ENCODE data around the gene PTPRO.

PTPRO gene

DNA sequence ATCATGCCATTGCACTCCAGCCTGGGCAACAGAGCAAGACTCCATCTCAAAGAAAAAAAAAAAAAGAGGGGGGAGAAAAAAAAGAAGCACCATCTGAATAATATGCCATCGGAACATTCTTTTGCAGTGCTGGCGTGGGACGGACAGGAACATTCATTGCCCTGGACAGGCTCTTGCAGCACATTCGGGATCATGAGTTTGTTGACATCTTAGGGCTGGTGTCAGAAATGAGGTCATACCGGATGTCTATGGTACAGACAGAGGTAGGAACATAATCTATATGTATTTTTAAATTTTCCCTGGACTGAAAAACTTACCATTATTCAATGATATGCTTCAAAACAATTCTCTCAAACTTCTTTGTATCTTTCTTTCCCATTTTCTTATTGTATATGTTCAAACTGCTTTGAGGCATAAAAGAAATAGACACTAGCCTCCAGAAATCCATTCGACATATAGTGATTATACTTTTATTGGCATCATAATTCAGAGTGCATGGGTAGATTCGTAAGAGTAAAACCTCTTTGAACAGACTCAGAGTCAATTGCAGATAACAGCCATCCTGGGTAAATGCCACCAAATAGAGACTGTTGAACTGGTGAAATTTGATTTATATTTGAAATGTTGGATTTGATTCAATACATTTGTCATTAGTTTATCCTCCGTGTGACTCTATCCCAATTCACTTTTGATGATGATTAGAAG, 267.2 kb downstream of the PTPRO start:
- DNase-seq (ENCODE audit: insufficient read length, low spot score) = no peak
- TF ChIP-seq, protein P1, sequence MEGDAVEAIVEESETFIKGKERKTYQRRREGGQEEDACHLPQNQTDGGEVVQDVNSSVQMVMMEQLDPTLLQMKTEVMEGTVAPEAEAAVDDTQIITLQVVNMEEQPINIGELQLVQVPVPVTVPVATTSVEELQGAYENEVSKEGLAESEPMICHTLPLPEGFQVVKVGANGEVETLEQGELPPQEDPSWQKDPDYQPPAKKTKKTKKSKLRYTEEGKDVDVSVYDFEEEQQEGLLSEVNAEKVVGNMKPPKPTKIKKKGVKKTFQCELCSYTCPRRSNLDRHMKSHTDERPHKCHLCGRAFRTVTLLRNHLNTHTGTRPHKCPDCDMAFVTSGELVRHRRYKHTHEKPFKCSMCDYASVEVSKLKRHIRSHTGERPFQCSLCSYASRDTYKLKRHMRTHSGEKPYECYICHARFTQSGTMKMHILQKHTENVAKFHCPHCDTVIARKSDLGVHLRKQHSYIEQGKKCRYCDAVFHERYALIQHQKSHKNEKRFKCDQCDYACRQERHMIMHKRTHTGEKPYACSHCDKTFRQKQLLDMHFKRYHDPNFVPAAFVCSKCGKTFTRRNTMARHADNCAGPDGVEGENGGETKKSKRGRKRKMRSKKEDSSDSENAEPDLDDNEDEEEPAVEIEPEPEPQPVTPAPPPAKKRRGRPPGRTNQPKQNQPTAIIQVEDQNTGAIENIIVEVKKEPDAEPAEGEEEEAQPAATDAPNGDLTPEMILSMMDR (IDR thresholded peaks at IDR 0.05; ENCODE audit: insufficient read depth, missing control alignments) = no peak
- no peak for FAIRE-seq

- peak; percentile 95 for FAIRE-seq
- TF ChIP-seq, protein P1 (IDR thresholded peaks at IDR 0.05; ENCODE audit: insufficient read depth, missing control alignments) = peak; percentile 93
- peak; percentile 41 for DNase-seq (ENCODE audit: insufficient read length, low spot score)
Observed at GRCh38 chr12:15590180-15590826, 268.0 kb downstream of the PTPRO start.

DNA sequence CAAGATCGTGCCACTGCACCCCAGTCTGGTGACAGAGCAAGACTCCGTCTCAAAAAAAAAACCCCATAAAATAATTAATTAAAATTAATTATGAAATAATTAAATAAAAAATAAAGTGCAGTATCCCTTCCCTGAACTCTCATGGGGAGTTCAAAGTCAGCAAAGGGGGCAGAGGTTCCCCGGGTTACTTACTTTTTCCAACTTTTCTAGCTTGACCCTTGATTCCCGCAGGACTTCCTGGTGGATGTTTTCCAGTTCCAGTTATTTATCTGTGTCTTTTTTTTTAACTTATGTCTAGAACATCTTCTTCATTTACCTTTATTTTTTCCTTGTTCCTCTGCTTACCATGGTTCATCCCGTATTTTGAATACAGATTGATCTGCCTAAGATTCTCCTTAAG, 269.5 kb downstream of the PTPRO start:
- TF ChIP-seq, protein P1 (IDR thresholded peaks at IDR 0.05; ENCODE audit: insufficient read depth, missing control alignments) = no peak
- DNase-seq (ENCODE audit: insufficient read length, low spot score) = no peak
- FAIRE-seq = no peak

DNA sequence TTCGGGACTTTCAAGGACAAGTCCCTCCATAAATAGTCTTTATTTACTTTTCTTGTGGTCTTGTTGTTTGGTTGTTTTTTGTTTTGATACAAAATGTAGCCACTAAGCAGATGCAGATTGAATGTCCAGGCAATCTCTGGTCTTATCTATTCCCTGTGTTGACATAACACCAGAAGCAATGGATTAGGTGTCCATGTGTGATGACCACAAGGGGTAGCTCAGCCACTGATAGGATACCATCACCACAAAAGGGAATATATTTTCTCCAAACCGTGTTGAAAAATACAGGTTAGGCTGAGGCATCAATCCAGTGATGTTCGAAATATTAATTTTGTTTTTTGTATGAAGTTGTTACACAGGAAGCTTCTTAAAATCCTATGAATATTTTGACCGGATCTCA, 270.6 kb downstream of the PTPRO start:
- FAIRE-seq (no peak), DNase-seq (ENCODE audit: insufficient read length, low spot score) (no peak)
- TF ChIP-seq, protein P1 (IDR thresholded peaks at IDR 0.05; ENCODE audit: insufficient read depth, missing control alignments) = no peak

GRCh38 chr12:15596174-15596573, 273.9 kb downstream of the PTPRO start:
- TF ChIP-seq, protein P1 (IDR thresholded peaks at IDR 0.05; ENCODE audit: insufficient read depth, missing control alignments) = no peak
- FAIRE-seq (no peak), DNase-seq (ENCODE audit: insufficient read length, low spot score) (no peak)

- no peak for FAIRE-seq
- no peak for DNase-seq (ENCODE audit: insufficient read length, low spot score)
- TF ChIP-seq, protein P1 (IDR thresholded peaks at IDR 0.05; ENCODE audit: insufficient read depth, missing control alignments) = no peak
Observed at GRCh38 chr12:15597125-15597830, 275.0 kb downstream of the PTPRO start.
